Measurements from ENCODE around the gene SLC13A1. TPM values are rescaled to one million over a fixed set of nuclear protein-coding genes. Genes with fewer than 3 reads are reported as not detected.

SLC13A1 gene
- total RNA-seq, 1 experiment from 2014 or later: 0.04 TPM

DNA sequence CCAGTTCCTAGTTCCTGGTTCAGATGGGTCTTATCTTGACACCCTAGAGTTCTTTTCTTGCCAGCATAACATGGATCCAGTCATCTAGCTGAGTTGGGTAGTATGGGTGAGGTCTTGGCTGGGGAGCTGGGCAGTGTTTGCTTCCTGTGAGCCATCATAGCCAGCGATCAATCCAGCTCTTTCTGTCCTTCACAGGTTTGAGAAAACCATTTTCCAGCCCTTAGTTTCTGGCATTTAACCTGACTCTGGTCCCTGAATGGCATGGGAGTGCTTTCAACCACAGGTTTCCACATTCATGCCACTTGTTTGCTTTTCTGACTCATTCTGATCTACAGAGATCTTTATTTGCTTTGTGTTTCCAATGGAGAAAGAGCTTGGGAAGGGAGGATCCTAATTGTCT is 8.6 kb downstream of the SLC13A1 start (continued):
- TF ChIP-seq AR (CRISPR knock-in tag; IDR thresholded peaks at IDR 0.05): no peak
- no peak for TF ChIP-seq ZNF423 (CRISPR knock-in tag; IDR thresholded peaks at IDR 0.05)
- TF ChIP-seq CREB1 (CRISPR knock-in tag; IDR thresholded peaks at IDR 0.05): no peak
- no peak for TF ChIP-seq FOXK1 (CRISPR knock-in tag; IDR thresholded peaks at IDR 0.05)
- no peak for TF ChIP-seq HMGA2 (CRISPR knock-in tag; IDR thresholded peaks at IDR 0.05)

DNA sequence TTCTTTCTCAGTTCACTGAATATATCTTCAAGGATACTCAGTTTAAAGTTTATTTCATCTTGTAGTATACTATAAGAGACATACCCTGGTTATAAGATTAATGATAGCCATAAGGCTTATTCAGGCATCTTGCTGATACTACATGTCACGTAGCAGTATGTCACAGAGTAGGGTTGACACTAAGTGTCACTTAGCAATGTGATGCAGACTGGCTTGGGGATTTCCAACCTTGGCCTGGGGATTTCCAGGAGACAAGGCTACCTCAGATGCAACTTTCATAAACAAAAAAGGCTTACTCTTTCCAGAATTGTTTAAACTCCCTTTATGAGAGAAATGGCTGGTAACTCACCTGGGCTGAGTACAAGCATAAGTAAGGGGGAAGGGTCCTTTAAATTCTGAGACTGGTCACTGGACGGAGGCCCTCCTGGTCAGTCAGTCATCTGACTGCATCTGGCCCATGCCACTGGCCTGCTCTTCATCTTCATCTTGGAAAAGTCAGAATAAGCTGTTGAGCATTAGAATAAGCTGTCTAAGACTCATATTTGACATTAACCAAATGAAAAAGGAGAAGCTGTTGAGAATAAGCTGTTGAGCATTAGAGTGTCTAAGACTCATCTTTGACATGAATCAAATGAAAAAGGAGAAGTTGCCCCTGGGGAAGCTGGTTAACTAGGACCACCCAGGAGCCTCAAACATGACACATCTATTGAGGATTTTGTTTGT is 9.5 kb downstream of the SLC13A1 start:
- ChIA-PET POLR2A (no interaction called here), CTCF (interaction anchor here (1.3 kb wide), 1 partner anchor 19 kb away, joined by 3 read pairs; no protein-coding TSS in a partner anchor)
- TF ChIP-seq CREB1 (CRISPR knock-in tag; IDR thresholded peaks at IDR 0.05) (no peak), USF1 (CRISPR knock-in tag; IDR thresholded peaks at IDR 0.05) (no peak), CTCF (IDR thresholded peaks at IDR 0.05) (no peak), NR1H2 (CRISPR knock-in tag; IDR thresholded peaks at IDR 0.05) (no peak), SMAD4 (CRISPR knock-in tag; IDR thresholded peaks at IDR 0.05) (no peak), ZNF396 (CRISPR knock-in tag; IDR thresholded peaks at IDR 0.05; ENCODE audit: borderline replicate concordance) (no peak), ZNF138 (CRISPR knock-in tag; conservative IDR thresholded peaks at IDR 0.05) (no peak), ZNF671 (CRISPR knock-in tag; IDR thresholded peaks at IDR 0.05) (no peak), TEAD4 (CRISPR knock-in tag; IDR thresholded peaks at IDR 0.05) (no peak), E2F4 (CRISPR knock-in tag; IDR thresholded peaks at IDR 0.05; ENCODE audit: borderline replicate concordance, low read depth) (no peak), FOXK1 (CRISPR knock-in tag; IDR thresholded peaks at IDR 0.05) (no peak), MLX (CRISPR knock-in tag; IDR thresholded peaks at IDR 0.05) (no peak), TEAD1 (CRISPR knock-in tag; IDR thresholded peaks at IDR 0.05) (no peak)
- TF ChIP-seq, protein P1, sequence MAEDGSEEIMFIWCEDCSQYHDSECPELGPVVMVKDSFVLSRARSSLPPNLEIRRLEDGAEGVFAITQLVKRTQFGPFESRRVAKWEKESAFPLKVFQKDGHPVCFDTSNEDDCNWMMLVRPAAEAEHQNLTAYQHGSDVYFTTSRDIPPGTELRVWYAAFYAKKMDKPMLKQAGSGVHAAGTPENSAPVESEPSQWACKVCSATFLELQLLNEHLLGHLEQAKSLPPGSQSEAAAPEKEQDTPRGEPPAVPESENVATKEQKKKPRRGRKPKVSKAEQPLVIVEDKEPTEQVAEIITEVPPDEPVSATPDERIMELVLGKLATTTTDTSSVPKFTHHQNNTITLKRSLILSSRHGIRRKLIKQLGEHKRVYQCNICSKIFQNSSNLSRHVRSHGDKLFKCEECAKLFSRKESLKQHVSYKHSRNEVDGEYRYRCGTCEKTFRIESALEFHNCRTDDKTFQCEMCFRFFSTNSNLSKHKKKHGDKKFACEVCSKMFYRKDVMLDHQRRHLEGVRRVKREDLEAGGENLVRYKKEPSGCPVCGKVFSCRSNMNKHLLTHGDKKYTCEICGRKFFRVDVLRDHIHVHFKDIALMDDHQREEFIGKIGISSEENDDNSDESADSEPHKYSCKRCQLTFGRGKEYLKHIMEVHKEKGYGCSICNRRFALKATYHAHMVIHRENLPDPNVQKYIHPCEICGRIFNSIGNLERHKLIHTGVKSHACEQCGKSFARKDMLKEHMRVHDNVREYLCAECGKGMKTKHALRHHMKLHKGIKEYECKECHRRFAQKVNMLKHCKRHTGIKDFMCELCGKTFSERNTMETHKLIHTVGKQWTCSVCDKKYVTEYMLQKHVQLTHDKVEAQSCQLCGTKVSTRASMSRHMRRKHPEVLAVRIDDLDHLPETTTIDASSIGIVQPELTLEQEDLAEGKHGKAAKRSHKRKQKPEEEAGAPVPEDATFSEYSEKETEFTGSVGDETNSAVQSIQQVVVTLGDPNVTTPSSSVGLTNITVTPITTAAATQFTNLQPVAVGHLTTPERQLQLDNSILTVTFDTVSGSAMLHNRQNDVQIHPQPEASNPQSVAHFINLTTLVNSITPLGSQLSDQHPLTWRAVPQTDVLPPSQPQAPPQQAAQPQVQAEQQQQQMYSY (CRISPR knock-in tag; IDR thresholded peaks at IDR 0.05): no peak
- TF ChIP-seq, protein P2, sequence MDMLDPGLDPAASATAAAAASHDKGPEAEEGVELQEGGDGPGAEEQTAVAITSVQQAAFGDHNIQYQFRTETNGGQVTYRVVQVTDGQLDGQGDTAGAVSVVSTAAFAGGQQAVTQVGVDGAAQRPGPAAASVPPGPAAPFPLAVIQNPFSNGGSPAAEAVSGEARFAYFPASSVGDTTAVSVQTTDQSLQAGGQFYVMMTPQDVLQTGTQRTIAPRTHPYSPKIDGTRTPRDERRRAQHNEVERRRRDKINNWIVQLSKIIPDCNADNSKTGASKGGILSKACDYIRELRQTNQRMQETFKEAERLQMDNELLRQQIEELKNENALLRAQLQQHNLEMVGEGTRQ (CRISPR knock-in tag; IDR thresholded peaks at IDR 0.05): no peak
- no peak overlapping the region for H3K27ac Mint-ChIP-seq
- H3K27me3 Mint-ChIP-seq (ENCODE audit: low read depth): no peaks in the 10 kb centered on the region
- peaks cover 7% of the 10 kb centered on the region for H3K36me3 Mint-ChIP-seq
- no peak for DNase-seq (ENCODE audit: low spot score)
- no peak for ATAC-seq
- H3K4me3 Mint-ChIP-seq: no peak overlapping the region
- peaks cover 14% of the 10 kb centered on the region for H3K9me3 Mint-ChIP-seq
- peaks cover 4% of the 10 kb centered on the region; the same call in 1 of the 2 replicates for H3K4me1 Mint-ChIP-seq
